ENCODE data around the gene ANKS3. TPM values are rescaled to one million over a fixed set of nuclear protein-coding genes. Genes with fewer than 3 reads are reported as not detected.

The ANKS3 gene
- total RNA-seq, 2 donors from 2014 or later: 6.7 to 13.5 TPM

DNA sequence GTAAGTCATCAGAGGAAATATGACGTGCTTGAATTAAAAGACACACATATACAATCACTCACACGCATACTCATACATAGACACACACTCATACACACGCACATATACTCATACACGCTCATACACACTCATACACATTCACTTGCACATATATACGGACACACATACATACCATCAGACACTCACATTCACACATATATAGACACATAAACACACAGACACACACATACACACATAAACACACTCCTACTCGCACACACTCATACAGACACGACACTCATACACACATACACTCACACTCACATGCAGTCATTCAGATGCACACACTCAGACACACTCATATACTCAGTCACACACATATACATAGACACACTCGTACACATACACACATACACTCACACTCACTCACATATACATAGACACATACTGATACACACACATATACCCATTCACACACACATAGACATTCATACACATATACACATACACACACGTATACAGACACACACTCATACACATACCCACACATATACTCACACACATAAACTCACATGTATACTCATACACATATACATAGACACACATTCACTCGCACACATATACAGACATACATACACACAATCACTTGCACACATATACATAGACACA lies 65.6 kb downstream of the ANKS3 start:
- TF ChIP-seq, protein P1, sequence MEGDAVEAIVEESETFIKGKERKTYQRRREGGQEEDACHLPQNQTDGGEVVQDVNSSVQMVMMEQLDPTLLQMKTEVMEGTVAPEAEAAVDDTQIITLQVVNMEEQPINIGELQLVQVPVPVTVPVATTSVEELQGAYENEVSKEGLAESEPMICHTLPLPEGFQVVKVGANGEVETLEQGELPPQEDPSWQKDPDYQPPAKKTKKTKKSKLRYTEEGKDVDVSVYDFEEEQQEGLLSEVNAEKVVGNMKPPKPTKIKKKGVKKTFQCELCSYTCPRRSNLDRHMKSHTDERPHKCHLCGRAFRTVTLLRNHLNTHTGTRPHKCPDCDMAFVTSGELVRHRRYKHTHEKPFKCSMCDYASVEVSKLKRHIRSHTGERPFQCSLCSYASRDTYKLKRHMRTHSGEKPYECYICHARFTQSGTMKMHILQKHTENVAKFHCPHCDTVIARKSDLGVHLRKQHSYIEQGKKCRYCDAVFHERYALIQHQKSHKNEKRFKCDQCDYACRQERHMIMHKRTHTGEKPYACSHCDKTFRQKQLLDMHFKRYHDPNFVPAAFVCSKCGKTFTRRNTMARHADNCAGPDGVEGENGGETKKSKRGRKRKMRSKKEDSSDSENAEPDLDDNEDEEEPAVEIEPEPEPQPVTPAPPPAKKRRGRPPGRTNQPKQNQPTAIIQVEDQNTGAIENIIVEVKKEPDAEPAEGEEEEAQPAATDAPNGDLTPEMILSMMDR (IDR thresholded peaks at IDR 0.05): no peak
- H3K9me3 ChIP-seq: no peaks in the 10 kb centered on the region
- H3K27ac ChIP-seq: no peak overlapping the region
- DNase-seq (ENCODE audit: low spot score): no peak
- H3K4me1 ChIP-seq: peaks cover 0 to 12% of the 10 kb centered on the region in 2 donors
- peaks cover 73% of the 10 kb centered on the region for H3K36me3 ChIP-seq
- H3K27me3 ChIP-seq: no peaks in the 10 kb centered on the region
- H3K4me3 ChIP-seq: no peak overlapping the region

- Histone ChIP-seq H3K36me3 (peaks cover 68% of the 10 kb centered on the region), H3K9me3 (no peaks in the 10 kb centered on the region)
- DNase-seq (ENCODE audit: low spot score): no peak
Observed at GRCh38 chr16:4667203-4667963, 66.7 kb downstream of the ANKS3 start.

DNA sequence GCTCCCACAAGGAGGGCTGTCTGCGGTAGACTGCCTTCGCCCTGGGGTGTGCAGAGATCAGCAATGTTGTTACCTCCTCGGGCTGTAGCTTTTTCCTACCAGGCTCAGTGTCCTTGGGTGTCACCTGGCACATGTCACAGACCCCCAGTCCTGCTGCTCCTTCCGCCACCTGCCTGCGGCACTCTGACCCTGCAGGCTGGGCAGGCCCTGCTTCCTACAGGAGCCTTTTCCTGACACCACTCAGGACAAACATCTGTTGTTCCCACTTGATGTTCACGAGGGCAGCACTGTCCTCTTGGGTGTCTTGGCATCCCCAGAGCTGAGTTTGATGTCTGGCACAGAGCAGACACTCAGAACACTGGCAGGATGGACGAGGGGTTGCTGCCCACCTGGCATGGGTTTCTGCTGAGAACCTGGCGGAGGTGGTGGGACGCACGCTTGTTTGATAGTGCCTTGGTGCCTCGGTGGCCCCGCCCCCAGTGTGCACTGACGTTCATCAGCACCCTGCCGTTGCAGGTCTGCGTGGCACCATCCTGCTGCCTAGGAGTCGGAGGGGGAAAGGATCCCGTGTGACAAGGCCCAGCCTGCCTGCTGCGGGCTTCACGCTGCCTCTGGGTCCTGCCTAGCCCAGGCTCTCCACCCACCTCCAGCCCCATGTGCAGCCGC lies 67.4 kb downstream of the ANKS3 start:
- Histone ChIP-seq H3K36me3 (peaks cover 66% of the 10 kb centered on the region), H3K4me1 (peaks cover 0 to 12% of the 10 kb centered on the region in 2 donors), H3K9me3 (no peaks in the 10 kb centered on the region), H3K27ac (no peak overlapping the region), H3K27me3 (no peaks in the 10 kb centered on the region), H3K4me3 (no peak overlapping the region)
- no peak for DNase-seq (ENCODE audit: low spot score)
- TF ChIP-seq, protein P1 (IDR thresholded peaks at IDR 0.05): no peak

More at GRCh38 chr16:4667203-4667963, 66.7 kb downstream of the ANKS3 start:
- no peak overlapping the region for H3K4me3 ChIP-seq
- H3K4me1 ChIP-seq: peaks cover 0 to 12% of the 10 kb centered on the region in 2 donors
- no peaks in the 10 kb centered on the region for H3K27me3 ChIP-seq
- no peak overlapping the region for H3K27ac ChIP-seq
- TF ChIP-seq, protein P1 (IDR thresholded peaks at IDR 0.05): no peak

- TF ChIP-seq, protein P1 (IDR thresholded peaks at IDR 0.05): no peak
- no peak for DNase-seq (ENCODE audit: low spot score)
- Histone ChIP-seq H3K27me3 (no peaks in the 10 kb centered on the region), H3K4me3 (no peak overlapping the region), H3K9me3 (no peaks in the 10 kb centered on the region), H3K4me1 (peaks cover 0 to 23% of the 10 kb centered on the region in 2 donors), H3K36me3 (peaks cover 48% of the 10 kb centered on the region), H3K27ac (no peak overlapping the region)
Observed at GRCh38 chr16:4664538-4665418, 69.3 kb downstream of the ANKS3 start.

DNA sequence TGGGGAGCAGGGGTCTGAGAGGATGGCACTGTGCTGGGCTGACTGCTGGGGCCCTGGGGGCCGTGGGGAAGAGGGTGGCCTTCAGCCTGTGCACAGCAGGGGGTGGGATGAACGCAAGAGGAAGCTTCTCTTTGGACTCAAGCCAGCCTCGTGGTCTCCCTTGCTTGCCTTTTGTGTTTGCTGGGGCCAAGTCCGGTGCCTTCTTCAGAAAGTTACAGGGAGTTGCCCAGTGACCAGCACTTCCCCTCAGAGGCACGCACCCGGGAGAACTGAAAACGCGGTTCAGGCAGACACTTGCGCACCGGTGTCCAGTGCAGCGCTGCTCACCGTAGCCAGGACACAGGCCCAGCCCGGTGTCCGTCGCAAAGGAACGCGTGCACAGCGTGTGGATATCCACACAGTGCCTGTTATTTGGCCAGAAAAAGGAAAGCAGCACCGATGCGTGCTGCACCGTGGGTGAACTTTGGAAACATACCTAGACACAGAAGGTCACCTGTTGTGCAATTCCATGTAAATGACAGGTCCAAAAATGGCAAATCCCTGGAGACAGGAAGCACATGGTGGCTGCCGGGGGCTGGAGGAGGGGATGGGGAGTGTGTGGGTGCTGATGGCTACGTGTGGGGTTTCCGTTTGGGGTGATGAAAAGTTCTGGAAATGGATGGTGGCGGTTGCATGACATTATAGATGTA lies 70.2 kb downstream of the ANKS3 start:
- H3K4me1 ChIP-seq: peaks cover 0 to 28% of the 10 kb centered on the region in 2 donors
- DNase-seq (ENCODE audit: low spot score): peak; percentile 64
- H3K9me3 ChIP-seq: no peaks in the 10 kb centered on the region
- no peaks in the 10 kb centered on the region for H3K27me3 ChIP-seq
- H3K36me3 ChIP-seq: peaks cover 46% of the 10 kb centered on the region
- TF ChIP-seq, protein P1 (IDR thresholded peaks at IDR 0.05): no peak
- H3K4me3 ChIP-seq: no peak overlapping the region
- no peak overlapping the region for H3K27ac ChIP-seq
